ENCODE measurements around the gene APBB2.
"Not testable (repeated sequence)": the region's sequence is repeated elsewhere in the genome, so short reads cannot be mapped to it uniquely, and the experiment has no call there.

The APBB2 gene

DNA sequence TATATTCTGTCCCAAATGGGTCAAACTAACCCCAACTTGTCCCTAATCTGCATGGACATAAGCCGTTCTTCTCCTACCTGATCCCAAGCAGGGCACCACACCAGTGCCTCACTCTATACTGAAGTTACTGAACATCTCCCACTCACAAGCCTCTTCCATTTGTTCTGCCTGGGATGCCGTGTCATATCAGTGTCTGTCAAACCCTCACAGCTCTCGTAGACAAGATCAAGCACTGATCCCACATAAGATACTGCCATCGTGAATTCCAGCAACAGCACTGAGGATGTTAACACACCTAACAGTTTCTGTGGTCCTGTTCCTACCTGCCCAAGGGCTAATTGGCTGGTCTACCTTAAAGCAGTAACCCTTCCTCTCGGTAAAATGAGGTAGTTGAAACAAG lies 162.1 kb downstream of the APBB2 start:
- DNase-seq = no peak

DNA sequence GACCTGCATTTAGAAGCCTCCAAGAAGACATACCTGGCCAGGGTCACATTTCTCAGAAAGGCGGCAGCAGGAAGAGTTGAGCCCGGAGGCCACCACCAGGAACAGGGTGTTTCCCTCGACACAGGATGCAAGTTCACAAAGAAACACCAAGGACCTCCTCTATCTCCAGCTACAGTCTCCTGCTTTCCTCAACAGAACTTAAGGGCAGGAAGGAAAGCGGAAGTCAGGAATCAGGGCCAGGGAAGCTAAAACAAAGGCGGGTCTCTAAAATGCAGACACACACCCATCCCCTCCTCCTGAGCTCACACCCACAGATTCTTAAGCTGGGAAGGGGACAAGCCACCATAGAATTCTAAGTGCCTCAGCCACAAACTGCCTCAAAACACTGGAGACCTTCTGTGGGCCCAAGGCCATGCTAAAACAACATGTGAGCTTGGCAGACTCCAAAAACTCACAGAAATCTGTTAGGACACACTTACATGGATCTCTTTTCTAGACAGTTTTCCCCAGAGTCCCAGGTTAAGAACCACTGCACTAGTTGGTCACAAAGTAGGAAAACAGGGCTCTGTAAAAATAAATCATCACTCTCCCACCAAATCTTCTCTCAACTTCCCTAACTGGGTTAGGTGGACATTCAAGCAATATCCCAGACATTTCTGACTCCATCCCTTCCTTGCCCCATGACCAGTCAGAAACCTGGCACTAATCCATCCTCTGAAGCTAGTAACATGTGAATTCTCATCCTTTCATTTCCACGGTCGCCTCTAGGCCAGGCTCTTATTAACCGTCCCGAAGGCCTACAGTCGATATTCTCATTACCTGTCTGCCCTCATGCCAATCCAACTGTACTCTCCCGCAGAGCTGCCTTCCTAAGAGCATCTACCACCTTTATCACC lies 163.2 kb downstream of the APBB2 start:
- no peak for DNase-seq

DNA sequence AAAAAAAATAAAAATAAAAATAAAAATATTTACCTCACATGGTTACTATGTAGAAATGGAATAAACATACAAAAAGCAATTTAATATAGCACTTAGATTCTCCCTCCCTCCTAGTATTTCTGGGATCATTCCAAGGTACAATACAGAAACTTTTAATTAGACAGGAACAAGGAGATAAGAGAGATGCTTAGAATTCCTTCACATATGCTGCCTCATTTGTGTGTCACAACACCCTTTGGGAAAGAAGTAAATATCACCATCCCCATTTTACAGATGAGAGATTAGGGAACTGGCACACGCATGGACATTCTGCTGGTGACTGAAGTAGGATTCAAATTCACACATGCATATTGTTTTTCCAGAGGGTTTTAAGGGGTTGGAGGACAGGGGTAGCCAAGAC lies 164.2 kb downstream of the APBB2 start:
- DNase-seq = no peak

DNA sequence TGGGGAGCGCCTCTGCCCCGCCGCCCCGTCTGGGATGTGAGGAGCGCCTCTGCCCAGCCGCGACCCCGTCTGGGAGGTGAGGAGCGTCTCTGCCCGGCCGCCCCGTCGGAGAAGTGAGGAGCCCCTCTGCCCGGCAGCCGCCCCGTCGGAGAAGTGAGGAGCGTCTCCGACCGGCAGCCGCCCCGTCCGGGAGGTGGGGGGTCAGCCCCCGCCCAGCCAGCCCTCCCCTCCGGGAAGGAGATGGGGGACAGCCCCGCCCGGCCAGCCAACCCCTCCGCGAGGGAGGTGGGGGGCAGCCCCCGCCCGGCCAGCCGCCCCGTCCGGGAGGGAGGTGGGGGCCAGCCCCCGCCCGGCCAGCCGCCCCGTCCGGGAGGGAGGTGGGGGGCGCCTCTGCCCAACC lies 165.2 kb downstream of the APBB2 start:
- not testable (repeated sequence) for DNase-seq

DNA sequence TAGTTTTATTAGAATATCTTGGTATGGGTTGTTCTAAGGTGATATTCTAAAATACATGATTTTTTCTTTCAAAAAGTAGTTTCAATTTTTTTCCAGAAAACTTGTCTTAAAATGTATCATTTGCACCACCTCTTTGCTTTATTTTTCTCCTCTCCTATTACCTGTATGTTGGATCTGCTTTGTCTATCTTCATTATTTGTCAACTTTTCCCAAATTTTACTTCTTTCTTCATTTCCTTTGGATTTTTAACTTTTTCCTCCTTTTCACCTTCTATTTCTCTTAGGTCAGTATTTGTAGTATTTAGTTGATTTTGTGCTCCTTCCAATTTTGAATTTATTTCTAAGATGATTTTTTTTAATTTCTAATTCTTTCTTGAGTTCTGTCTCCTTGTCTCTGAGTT lies 169.6 kb downstream of the APBB2 start:
- DNase-seq = no peak

DNA sequence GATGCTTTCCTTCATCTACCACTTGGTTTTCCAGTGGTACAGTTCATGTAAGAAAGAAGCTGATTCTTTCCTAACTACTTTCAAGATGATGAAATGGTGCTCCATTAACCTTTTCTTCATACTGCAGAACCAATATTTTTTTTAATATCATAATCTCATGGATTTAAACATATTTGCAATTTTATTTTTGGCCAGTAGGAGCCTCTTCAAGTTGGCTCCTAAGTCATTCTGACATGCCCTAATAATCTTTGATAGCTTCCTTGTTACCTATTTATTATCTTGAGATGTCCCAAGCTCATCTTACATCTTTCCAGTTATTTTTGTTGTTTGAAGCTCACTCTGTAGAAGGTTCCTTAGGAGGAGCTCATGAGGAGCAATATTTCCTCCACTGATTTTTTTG lies 170.2 kb downstream of the APBB2 start:
- no peak for DNase-seq

DNA sequence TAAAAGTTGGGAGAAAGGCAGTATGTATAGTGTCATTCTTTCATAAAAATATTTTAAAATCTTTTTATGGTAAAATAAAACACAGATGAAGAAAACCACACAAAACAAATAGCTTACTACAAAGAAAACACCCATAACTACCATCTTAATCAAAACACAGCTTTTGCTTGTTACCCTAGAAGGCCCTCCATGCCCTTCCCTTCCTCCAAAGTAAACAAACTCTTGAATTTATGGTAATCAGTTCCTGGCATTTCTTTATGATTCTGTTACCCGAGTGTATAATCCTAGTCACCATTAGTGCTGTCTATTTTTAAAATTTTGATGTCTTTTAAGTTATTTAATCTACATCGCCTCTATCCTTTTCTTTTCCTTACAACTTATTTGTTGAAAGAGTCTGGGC lies 170.9 kb downstream of the APBB2 start:
- no peak for DNase-seq

DNA sequence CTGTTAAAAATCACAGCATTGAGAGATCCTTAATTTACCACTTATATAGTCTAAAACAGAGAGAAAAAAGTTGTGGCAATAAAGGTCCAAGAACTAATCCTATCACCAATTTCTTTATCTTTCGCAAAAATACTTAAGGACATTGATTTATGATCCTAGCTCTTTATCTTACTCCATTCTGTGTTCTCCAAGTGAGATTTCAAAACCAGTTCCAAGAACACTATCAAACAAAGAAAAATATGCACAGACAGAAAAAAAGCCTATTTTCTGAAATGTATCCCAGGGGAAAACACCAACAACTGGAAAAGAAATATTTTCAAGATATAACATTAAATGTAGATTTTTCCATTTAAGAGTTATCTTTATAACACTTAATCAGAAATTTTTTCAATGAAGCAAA lies 172.8 kb downstream of the APBB2 start:
- DNase-seq = no peak

DNA sequence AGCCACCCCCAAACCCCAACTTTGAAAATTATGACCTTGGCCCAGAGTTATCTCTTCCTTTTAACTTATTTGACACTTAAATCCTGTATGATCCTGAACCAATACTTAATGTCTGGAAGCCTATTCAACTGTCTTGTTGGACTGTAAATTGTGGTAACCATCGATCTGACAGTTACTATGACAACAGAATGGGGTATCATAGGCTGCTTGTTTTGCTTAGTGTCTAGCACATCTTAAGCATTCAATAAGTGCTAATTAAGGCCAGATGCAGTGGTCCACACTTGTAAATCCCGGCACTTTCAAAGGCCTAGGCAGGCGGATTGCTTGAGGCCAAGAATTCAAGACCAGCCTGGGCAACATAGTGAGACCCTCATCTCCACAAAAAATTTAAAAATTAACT lies 175.0 kb downstream of the APBB2 start:
- no peak for DNase-seq

DNA sequence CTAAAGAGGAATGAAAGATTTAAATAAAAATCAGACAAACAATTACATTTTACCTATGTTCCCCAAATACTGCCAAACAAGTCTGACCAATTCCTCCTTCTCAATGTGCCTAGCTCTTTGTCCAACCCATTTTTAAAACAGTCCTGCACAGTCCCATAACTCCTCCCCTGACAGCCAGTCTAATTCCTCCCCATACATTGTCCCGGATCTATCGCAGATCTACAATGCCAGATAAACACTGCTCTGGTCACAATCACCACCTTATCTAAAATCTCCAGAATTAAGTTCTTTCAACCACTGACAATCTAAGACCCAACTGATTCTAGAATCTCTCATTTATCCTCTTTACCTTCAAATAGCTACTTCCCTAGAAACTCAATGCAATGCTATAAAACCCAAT lies 176.0 kb downstream of the APBB2 start:
- DNase-seq = no peak

DNA sequence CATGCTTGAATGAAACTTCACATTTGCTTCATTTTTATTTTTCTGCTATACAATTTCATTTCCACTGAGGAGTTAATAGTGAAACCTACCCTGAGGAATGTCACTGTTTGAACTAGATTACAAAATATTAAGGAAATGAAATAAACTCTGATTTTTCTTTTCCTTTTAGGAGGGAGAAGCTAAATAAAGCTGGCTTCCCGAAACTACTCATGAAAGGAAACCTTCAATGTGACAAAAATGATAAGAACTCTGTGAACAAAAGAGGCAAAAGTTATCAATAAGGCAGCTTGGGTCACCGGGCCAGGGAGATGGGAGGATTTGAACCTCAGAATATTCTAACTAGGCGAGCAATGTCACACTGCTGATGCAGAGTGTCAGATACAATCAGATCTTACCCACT lies 185.2 kb downstream of the APBB2 start:
- DNase-seq = no peak

DNA sequence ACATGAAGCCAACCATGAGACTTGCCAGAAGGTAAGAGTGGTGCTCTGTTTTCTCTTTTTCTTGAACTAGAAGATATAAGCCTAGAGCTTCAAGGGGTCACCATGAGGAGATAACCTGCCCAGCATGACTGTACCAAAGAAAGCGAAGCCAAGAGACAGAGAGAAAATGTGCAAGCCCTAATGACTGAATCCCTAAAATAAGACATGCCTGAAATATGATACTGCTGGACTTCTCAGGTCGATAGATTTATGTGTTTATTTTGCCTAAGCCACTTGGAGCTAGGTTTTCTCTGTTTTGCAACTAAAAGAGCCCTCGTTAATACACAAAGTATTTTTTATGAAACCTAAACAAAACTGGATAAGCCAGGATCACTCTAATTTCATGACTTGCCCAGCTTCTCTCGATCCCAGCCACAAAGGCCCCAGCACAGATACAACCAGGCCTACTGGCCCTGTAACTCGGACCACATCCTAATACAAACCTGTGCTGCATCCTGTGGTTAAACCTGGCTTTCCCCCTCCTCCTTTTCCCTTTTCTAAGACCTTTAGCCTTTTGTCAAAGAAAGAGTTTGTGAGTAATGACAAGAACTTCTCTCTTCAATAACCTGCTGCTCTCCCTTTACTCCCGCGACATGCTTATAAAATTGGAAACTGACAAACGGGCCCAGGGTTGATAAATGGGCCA lies 185.8 kb downstream of the APBB2 start:
- DNase-seq = no peak

DNA sequence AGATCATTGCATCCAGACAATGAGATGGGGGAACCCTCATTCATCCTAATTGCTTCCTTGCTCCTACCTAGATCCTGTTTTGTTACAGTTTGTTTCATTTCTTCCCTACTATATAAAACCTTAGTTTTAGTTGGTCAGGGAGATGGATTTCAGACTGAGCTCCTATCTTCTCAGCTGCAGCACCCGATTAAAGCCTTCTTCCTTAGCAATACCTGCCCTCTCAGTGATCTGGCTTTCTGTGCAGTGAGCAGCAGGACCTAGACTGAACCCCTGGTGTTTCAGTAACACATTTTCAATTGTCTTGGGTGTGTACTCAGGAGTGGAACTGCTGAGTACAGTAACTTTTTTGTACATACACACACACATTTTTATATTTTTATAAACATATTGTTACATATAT lies 187.4 kb downstream of the APBB2 start:
- DNase-seq = no peak

DNA sequence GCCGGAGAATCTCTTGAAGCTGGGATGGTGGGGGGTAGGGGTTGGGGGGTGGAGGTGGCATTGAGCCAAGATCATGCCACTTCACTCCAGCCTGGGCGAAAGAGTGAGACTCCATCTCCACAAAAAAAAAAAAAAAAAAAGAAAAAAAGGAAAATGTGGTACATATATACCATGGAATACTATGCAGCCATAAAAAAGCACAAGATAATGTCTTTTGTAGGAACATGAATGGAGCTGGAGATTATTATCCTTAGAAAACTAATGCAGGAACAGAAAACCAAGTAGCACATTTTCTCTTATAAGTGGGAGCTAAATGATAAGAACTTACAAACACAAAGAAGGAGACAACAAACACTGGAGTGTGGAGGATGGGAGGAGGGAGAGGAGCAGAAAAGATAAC lies 188.5 kb downstream of the APBB2 start:
- DNase-seq = no peak

DNA sequence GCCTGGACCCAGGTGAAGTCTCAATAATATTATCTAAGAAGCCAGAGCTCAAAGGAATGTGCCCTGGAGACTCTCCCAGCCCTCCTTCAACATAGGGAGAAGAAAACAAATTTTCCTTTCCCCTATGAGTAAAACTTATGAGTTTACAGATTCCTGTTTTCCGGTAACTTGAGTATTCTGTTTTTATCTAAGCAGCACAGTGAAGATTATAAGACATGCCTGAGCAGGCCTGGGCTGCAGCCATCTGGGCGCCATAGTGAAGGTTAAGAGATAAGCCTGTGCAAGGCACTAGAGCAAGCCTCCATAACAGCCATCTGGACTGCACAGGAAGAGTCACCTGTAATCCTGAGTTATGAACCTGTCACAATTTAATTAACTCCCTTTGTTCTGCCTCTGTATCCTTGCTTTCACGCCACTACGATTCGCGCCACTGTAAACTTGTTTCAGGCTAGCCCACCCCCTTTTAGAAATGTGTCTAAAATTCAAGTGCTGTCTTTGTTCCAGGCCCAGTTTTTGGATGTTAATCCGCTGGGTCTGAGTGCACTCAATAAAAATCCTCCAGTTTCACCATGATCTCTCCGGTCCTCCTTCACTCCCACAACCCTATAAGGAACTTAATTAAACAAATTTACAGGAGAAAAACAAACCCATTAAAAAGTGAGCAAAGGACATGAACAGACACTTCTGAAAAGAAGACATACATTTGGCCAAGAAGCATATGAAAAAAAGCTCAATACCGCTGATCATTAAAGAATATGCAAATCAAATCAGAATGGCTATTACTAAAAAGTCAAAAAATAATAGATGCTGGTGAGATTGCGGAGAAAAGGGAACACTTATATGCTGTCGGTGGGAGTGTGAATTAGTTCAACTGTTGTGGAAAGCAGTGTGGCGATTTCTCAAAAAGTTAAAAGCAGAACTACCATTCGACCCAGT lies 189.5 kb downstream of the APBB2 start:
- no peak for DNase-seq

DNA sequence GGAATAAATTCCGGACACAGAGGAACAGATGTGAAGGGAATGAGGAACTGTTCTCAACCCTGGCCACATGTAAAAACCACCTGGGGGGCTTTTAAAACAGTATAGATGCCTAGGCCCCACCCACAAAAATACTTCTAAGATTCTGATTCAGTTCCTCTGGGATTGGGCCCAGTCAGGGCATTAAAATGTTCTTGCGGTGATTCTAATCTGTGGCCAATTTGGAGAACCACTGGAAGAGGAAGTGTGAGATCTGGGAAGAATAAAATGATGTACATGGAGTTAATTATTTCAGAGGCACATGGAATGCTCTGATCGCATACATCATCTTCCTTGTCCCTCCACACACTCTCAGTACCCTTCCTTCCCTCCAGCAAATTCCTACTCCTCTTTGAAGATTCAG lies 192.2 kb downstream of the APBB2 start:
- DNase-seq = no peak

DNA sequence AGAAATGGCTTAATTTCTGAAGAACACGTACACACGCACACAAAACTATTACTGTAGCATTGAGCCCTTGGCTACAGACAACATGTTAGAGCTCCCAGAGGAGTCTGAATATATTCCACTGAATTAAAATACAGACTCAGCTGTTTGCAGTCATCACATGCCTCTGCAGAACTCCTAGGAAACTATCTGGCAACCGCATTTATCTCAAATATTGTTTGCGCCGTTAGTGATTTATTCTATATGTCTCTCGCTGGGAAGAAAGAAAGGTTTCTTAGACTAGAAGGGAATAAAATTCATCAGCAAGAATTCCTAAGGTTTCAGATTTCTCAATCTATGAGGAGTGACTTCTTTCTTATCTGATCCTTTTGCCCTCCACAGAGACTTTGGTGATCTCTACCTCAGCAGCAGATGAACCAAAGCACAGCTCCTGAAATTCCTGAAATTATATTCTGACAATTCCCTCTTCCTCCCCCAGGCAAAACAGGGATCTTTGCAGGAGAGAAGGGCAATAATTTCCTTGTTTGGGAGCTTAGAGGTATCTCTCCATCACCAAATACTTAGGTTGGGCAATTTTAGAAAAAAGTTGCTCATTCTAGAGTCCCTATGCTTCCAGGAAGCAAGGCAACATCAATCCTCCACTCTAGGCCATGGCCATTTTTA lies 199.2 kb downstream of the APBB2 start:
- no peak for DNase-seq

DNA sequence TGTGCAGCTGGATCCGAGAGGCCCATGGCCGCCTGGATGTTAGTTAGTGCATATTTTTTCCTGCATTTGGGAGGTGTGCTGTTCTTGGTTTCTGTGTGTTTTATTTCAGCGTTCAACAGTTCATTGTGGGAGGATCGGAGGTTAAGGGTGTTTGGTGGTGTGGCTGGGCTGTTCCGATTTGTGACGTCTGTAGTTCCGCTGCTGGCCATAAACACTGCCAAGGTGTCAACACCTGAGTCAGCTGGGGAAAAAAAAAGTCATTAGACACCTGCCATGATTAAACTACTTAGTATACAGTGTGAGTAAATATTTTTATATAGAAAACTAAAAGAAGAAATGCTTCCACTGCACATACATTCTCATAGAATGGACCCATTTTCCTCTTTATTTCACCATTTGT lies 200.2 kb downstream of the APBB2 start:
- DNase-seq = no peak

DNA sequence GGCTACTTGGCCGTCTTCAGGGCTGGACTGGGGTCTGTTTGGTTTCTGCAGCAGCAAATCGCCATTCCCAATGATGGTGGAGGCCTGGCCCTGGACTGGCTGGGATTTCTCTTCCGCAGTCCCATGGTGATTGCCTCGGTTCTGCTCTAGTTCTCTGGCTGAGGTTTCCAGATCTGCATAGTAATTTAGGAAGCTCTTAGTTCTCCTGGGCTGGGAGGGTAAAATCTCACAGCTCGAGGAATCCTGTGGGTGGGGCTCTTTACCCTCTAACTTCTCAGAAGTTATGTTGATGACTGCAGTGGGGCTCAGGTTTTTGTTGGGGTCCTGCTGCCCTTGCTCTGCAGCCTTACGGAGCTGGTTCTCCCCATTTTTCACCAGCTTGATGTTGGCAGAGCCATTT lies 200.6 kb downstream of the APBB2 start:
- no peak for DNase-seq

DNA sequence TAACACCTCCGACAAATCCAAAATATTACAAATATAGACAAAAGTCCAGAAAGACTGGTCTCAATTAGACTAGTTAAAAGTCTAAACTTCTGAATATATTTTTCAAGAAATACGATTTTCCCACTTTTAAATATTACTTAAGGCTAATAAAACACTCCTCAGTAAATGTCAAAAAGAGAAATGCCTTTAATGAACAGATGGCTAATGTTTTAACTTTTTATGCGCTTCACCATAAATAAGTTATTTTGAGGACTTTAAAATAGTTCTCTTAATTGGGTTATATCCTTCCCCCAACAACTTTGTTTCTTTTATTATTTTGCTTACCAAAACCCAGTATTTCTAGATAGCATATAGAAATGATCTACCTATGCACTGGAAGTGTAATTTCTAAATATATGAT lies 201.4 kb downstream of the APBB2 start:
- DNase-seq = no peak

DNA sequence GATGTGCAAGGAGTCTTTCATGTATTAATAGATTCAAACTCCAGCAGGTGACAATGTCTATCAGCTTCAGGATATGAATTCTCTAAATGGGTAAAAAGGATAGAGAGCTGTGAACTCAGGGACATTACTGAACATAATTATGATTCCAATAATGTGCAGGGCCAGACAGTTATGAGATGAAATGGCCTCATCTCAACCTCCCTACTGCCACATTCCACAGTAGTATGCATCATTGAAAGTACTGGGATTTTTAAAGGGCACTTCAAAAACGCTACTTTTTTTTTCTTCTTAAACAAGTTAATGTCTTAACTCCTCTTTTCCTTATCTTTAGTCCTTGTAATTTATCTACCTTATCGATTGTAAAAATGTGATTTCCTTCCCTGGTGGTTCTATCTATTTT lies 202.0 kb downstream of the APBB2 start:
- no peak for DNase-seq

DNA sequence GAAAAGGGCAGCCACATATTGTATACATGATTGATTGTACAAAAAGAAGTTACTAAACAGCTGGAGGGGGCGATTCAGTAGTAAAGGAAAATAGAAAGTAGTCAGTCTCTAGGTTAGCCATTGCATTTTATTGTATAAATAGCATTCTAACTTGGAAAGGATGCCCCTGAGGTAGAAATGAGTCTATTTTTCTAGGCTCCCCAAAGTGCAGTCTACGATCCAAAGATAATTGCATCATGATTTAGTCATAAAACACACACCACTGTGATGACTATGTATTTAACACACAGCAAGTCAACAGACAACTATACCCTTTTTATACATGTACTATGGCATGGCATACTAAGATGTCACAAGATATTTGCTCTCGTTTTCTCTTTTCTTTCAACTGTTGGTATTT lies 204.9 kb downstream of the APBB2 start:
- no peak for DNase-seq

DNA sequence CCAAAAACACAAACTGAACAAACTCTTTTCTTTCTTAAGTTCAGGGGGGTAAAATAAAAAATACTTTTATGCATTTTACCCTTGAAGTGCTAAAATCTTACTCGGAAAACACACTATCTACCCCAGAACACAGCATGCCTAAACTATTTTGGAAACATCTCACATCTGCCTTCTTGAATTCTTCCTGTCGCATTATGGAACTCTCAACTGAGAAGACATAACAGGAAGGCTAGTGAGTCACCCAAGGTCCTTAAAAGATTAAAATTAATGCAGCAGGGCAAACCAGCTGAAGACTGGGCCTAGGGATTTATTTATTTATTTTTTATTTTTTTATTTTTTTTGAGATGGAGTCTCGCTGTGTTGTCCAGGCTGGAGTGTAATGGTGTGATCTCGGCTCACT lies 208.2 kb downstream of the APBB2 start:
- no peak for DNase-seq

All from NCI-H748 treated with DMSO at 0.1 percent for 48 hours (cell line).